Urinary bladder (tissue), 4 donors: ENCODE measurements around the gene CSAG3. TPM values are rescaled to one million over a fixed set of nuclear protein-coding genes. Genes with fewer than 3 reads are reported as not detected.
"Not testable (repeated sequence)": the region's sequence is repeated elsewhere in the genome, so short reads cannot be mapped to it uniquely, and the experiment has no call there.

Experiments used
- DNase-seq: peaks from one replicate; pipeline ENCODE4 v3.0.0-alpha.2; 2015; ENCODE audit errors: extremely low spot score
- H3K27ac ChIP-seq: one replicate; pipeline ENCODE4 v1.5.1; 2013; ENCODE audit warnings: low read depth, mild to moderate bottlenecking, moderate library complexity
- H3K36me3 ChIP-seq: one replicate; pipeline ENCODE4 v1.6.1; 2013; ENCODE audit warnings: mild to moderate bottlenecking, moderate library complexity; ENCODE audit not compliant: insufficient read depth
- H3K4me1 ChIP-seq: one replicate; pipeline ENCODE4 v1.6.1; 2013; ENCODE audit warnings: mild to moderate bottlenecking, moderate library complexity; ENCODE audit not compliant: insufficient read depth
- H3K4me3 ChIP-seq: one replicate; pipeline ENCODE4 v1.5.1; 2013; ENCODE audit warnings: low read depth, low read length
- WGBS: extraction: QIAGEN DNeasy Blood & Tissue Kit; methylation state at CpG from one replicate; pipeline ENCODE4 v1.1.7; 2013; 5-methylcytosine and 5-hydroxymethylcytosine counted together
- polyA plus RNA-seq: library from polyadenylated mRNA; stranded (reverse); fragments of 200-250 nt; gene quantifications from one replicate; pipeline ENCODE4 v1.2.3, GENCODE V29; 2013
- total RNA-seq: library from RNA; depleted of rRNA; stranded (reverse); fragments of >200 nt; gene quantifications from one replicate; pipeline ENCODE4 v1.2.3, GENCODE V29; 2014
- donor health status: healthy with polysubstance abuse.
- donor health status: healthy.

The CSAG3 gene
- total and polyA plus RNA-seq, 2 donors, result not detected

DNA sequence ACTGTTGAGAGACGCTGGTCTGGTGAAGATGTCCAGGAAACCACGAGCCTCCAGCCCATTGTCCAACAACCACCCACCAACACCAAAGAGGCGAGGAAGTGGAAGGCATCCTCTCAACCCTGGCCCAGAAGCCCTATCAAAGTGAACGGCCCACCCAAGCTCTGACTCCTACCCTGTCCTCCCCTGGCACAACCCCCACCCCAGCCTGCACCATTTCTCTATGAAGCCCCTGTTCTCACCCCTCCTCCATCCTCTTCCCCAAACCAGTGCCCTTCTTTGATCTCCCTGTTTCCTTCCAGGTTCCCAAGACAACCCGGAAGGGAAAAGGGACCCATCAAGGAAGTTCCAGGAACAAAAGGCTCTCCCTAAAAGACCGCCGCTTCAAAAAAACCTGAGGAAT is 526 bp downstream of the CSAG3 start:
- not testable (repeated sequence) for H3K4me3 ChIP-seq, DNase-seq, H3K4me1 ChIP-seq, H3K36me3 ChIP-seq, H3K27ac ChIP-seq
- WGBS, result 80% methylated on average over 3 of the region's 7 CpGs

DNA sequence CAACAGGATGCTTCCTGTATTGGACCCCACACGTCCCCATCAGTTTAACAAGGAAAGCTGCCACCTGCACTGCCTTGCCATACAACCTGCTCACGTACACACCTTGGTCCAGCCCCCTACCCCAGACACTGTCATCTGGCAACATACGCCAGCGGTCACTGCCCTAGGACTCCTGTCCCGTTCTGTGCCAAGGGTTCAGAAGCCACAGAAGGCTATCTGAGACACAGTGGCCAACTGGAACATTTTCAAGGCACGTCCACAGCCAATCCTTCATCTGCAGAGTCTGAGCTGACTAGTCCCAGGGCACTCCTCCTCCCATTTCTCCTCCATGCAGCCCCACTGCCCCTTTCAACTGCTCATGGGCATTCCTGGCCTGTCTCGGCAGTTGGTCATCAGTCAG is 2.6 kb downstream of the CSAG3 start:
- not testable (repeated sequence) for H3K4me1 ChIP-seq, H3K4me3 ChIP-seq
- WGBS, result 91% methylated on average over 4 of the region's 7 CpGs

DNA sequence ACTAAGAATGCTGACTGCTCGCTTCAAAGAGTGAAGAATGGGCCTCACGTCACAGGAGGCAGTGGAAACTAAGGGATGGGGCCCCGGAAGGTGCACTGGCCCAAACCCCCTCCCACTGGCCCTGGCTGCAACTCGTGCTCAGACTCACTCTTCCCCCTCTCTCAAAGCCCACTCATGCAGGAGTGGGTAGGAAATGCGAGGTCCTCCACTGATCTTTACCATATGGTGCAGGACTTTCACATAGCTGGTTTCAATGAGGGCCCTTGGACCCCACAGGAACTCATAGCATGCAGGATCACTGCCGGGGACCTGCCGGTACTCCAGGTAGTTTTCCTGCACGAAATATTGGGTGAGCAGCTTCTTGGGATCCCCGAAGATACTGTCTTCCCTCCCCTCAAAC is 7.5 kb downstream of the CSAG3 start:
- H3K36me3 ChIP-seq, H3K4me1 ChIP-seq, DNase-seq, H3K4me3 ChIP-seq, H3K27ac ChIP-seq: not testable (repeated sequence)
- 82% methylated on average over 9 of the region's 9 CpGs for WGBS

More for the DNA sequence above, 2.6 kb downstream of the CSAG3 start:
- not testable (repeated sequence) for H3K36me3 ChIP-seq, H3K27ac ChIP-seq, DNase-seq

GRCh38 chrX:152769549-152770289 is 10.7 kb downstream of the CSAG3 start, which contains the start of gene MAGEA6:
TSS of gene MAGEA6 (minus strand) at chrX:152769689. CDS start at chrX:152767650, 2,039 bp downstream.
- not testable (repeated sequence) for H3K4me1 ChIP-seq, DNase-seq, H3K27ac ChIP-seq, H3K36me3 ChIP-seq, H3K4me3 ChIP-seq
- 86% methylated on average over 3 of the region's 29 CpGs for WGBS

DNA sequence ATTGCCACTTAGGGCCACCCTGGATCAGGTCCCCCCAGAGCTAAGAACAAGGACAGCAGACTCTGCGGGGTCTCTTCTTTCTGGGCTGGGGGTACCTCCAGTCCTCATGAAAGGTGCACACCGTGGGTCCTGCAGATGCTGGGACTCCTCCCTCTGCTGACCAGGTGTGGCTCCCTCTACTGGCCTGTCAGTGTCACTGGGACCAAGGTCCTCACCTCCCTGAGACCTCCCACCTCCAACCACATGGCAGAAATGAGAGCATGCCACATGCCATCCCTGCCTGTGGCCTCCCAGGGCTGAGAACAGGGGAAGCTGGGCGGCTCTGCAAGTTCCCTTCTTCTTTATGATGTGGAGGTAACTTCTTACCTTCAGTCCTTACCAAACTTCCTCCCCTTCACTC is 28.0 kb downstream of the CSAG3 start:
- H3K4me3 ChIP-seq, H3K36me3 ChIP-seq, H3K27ac ChIP-seq, H3K4me1 ChIP-seq, DNase-seq: not testable (repeated sequence)
- WGBS, result no CpG with 5 or more reads among the region's 3 CpGs

GRCh38 chrX:152798945-152799344 is 39.9 kb downstream of the CSAG3 start:
- no peaks in the 10 kb centered on the region for H3K36me3 ChIP-seq
- H3K27ac ChIP-seq, result no peak overlapping the region
- no peak for DNase-seq
- H3K4me3 ChIP-seq, result no peak overlapping the region
- WGBS, result 78% methylated on average over 1 of the region's 1 CpG
- no peaks in the 10 kb centered on the region for H3K4me1 ChIP-seq

DNA sequence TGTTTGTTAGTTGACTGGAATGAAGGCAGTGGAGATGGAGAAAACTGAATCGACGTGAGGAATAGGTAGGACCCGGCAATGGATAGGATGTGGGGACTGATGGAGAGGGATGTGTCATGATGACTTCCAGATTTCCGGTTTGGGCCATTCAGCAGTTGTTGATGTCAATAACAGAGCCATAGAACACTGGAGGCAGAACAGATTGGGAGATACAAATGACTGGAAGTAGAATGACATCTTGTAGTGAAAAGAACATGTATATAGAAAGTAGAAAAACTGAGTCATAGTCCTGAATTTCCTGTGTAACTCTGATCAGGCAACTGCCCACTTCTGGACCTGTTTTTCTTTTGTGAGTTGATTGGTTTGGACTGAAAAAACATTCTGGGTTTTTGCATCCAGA is 47.0 kb downstream of the CSAG3 start:
- no peaks in the 10 kb centered on the region for H3K36me3 ChIP-seq
- WGBS, result 76% methylated on average over 4 of the region's 4 CpGs
- no peak overlapping the region for H3K4me3 ChIP-seq
- no peak for DNase-seq
- H3K4me1 ChIP-seq, result no peaks in the 10 kb centered on the region
- H3K27ac ChIP-seq, result no peak overlapping the region

Other genes starting within 250 kb of the CSAG3 start
- 1.5 TPM for gene GABRQ, start 121.3 kb upstream of the CSAG3 start, total RNA-seq
- gene GABRQ, start 121.3 kb upstream of the CSAG3 start, polyA plus RNA-seq, result 0.08 TPM
- not detected for gene MAGEA3, start 60.4 kb upstream of the CSAG3 start, total RNA-seq
- gene MAGEA3, start 60.4 kb upstream of the CSAG3 start, polyA plus RNA-seq, result not detected
- not detected for gene CSAG2, start 49.9 kb upstream of the CSAG3 start, total RNA-seq
- gene CSAG2, start 49.9 kb upstream of the CSAG3 start, polyA plus RNA-seq, result not detected
- not detected for gene MAGEA2B, start 44.6 kb upstream of the CSAG3 start, total RNA-seq
- not detected for gene MAGEA2B, start 44.6 kb upstream of the CSAG3 start, polyA plus RNA-seq
- not detected for gene CSAG1, start 25.5 kb upstream of the CSAG3 start, total RNA-seq
- not detected for gene CSAG1, start 25.5 kb upstream of the CSAG3 start, polyA plus RNA-seq
- gene MAGEA12, start 25.5 kb upstream of the CSAG3 start, total RNA-seq, result not detected
- gene MAGEA12, start 25.5 kb upstream of the CSAG3 start, polyA plus RNA-seq, result not detected
- not detected for gene MAGEA2, start 5.4 kb upstream of the CSAG3 start, total RNA-seq
- gene MAGEA2, start 5.4 kb upstream of the CSAG3 start, polyA plus RNA-seq, result not detected
- not detected for gene MAGEA6, start 10.5 kb downstream of the CSAG3 start, total RNA-seq
- gene MAGEA6, start 10.5 kb downstream of the CSAG3 start, polyA plus RNA-seq, result not detected
- 38.3 TPM for gene CETN2, start 71.5 kb downstream of the CSAG3 start, total RNA-seq
- 44.1 TPM for gene CETN2, start 71.5 kb downstream of the CSAG3 start, polyA plus RNA-seq
- 6.2 TPM for gene NSDHL, start 71.8 kb downstream of the CSAG3 start, total RNA-seq
- gene NSDHL, start 71.8 kb downstream of the CSAG3 start, polyA plus RNA-seq, result 15.5 TPM
- 9.7 TPM for gene ZNF185, start 138.8 kb downstream of the CSAG3 start, total RNA-seq
- 5.3 TPM for gene ZNF185, start 138.8 kb downstream of the CSAG3 start, polyA plus RNA-seq
- gene PNMA5, start 234.9 kb downstream of the CSAG3 start, total RNA-seq, result not detected
- gene PNMA5, start 234.9 kb downstream of the CSAG3 start, polyA plus RNA-seq, result 0.04 TPM